Neuronal stem cell (in vitro differentiated cells): ENCODE results near the gene NINJ2.

ENCODE experiments used
- DNase-seq: peaks from one replicate; pipeline ENCODE4 v3.0.0-alpha.2; 2013; ENCODE audit warnings: low spot score
- H2AFZ ChIP-seq: one replicate; pipeline ENCODE4 v1.6.1; 2013; ENCODE audit warnings: mild to moderate bottlenecking, low read length, inconsistent platforms
- H2AK5ac ChIP-seq: 2 replicates; pipeline ENCODE4 v1.6.1; 2013; ENCODE audit warnings: low read depth, mild to moderate bottlenecking, inconsistent platforms, low read length, moderate library complexity, mixed read lengths
- H2BK120ac ChIP-seq: 2 replicates; pipeline ENCODE4 v1.6.1; 2013; ENCODE audit warnings: low read depth, mild to moderate bottlenecking, inconsistent platforms, low read length, moderate library complexity, mixed read lengths
- H2BK12ac ChIP-seq: one replicate; pipeline ENCODE4 v1.6.1; 2013; ENCODE audit warnings: low read length, inconsistent platforms
- H2BK15ac ChIP-seq: 2 replicates; pipeline ENCODE4 v1.6.1; 2013; ENCODE audit warnings: mild to moderate bottlenecking, low read length, inconsistent platforms, mixed read lengths
- H2BK5ac ChIP-seq: one replicate; pipeline ENCODE4 v1.6.1; 2013; ENCODE audit warnings: inconsistent platforms, mild to moderate bottlenecking, low read length, moderate library complexity
- H3K14ac ChIP-seq: one replicate; pipeline ENCODE4 v1.6.1; 2013; ENCODE audit warnings: low read length, inconsistent platforms
- H3K18ac ChIP-seq: 2 replicates; pipeline ENCODE4 v1.6.1; 2013; ENCODE audit warnings: low read length, inconsistent platforms
- H3K23ac ChIP-seq: 2 replicates; pipeline ENCODE4 v1.6.1; 2013; ENCODE audit warnings: low read depth, mild to moderate bottlenecking, mixed read lengths, low read length, inconsistent platforms; ENCODE audit not compliant: poor library complexity
- H3K27ac ChIP-seq: replicated peaks from 3 replicates; pipeline ENCODE4 v1.5.1; 2013; ENCODE audit warnings: low read length, inconsistent platforms
- H3K27me3 ChIP-seq, 3 experiments: 2 replicates each; pipeline ENCODE4 v1.6.1; 2013; ENCODE audit warnings: low read length in 3 of 3, mild to moderate bottlenecking in 2 of 3, inconsistent platforms in 1 of 3, low read depth in 1 of 3, mixed read lengths in 1 of 3, moderate library complexity in 1 of 3; ENCODE audit not compliant: control insufficient read depth in 3 of 3, insufficient read depth in 3 of 3
- H3K36me3 ChIP-seq, 2 donors: replicated peaks in 1 of 2; 2 replicates each; pipeline ENCODE4 v1.6.1; 2013; ENCODE audit warnings: low read length in 2 of 2; ENCODE audit not compliant: control insufficient read depth in 2 of 2, insufficient read depth in 2 of 2
- H3K4ac ChIP-seq: 2 replicates; pipeline ENCODE4 v1.6.1; 2013; ENCODE audit warnings: inconsistent platforms, mild to moderate bottlenecking, low read length, moderate library complexity
- H3K4me1 ChIP-seq, 2 donors: 1 replicate in 1 of 2; 2 replicates in 1 of 2; pipeline ENCODE4 v1.6.1; 2013; ENCODE audit warnings: low read length in 2 of 2, low read depth in 1 of 2; ENCODE audit not compliant: control insufficient read depth in 2 of 2, insufficient read depth in 1 of 2
- H3K4me2 ChIP-seq: one replicate; pipeline ENCODE4 v1.6.1; 2013; ENCODE audit warnings: mild to moderate bottlenecking, low read length, inconsistent platforms; ENCODE audit not compliant: insufficient read depth, poor library complexity, severe bottlenecking
- H3K4me3 ChIP-seq, 2 donors: 2 replicates each; pipeline ENCODE4 v1.5.1; 2013; ENCODE audit warnings: low read length in 2 of 2, mild to moderate bottlenecking in 2 of 2, inconsistent platforms in 1 of 2, moderate library complexity in 1 of 2
- H3K79me1 ChIP-seq: one replicate; pipeline ENCODE4 v1.6.1; 2013; ENCODE audit warnings: low read depth, mild to moderate bottlenecking, inconsistent platforms, low read length, moderate library complexity
- H3K9ac ChIP-seq: one replicate; pipeline ENCODE4 v1.6.1; 2013; ENCODE audit warnings: mild to moderate bottlenecking, low read depth, low read length, inconsistent platforms; ENCODE audit not compliant: poor library complexity
- H3K9me3 ChIP-seq, 2 donors: replicated peaks in 1 of 2; 2 replicates each; pipeline versions ENCODE3 to v1.6.1; 2013; ENCODE audit warnings: low read length in 2 of 2, mild to moderate bottlenecking in 2 of 2, inconsistent platforms in 1 of 2, low read depth in 1 of 2, mixed read lengths in 1 of 2, moderate library complexity in 1 of 2; ENCODE audit not compliant: control insufficient read depth in 2 of 2, insufficient read depth in 1 of 2
- H4K8ac ChIP-seq: one replicate; pipeline ENCODE4 v1.6.1; 2013; ENCODE audit warnings: low read depth, mild to moderate bottlenecking, inconsistent platforms, low read length, moderate library complexity
- H4K91ac ChIP-seq: one replicate; pipeline ENCODE4 v1.6.1; 2013; ENCODE audit warnings: low read length, low read depth, mild to moderate bottlenecking, inconsistent platforms; ENCODE audit not compliant: poor library complexity
- WGBS, 2 donors: extraction: QIAGEN DNeasy Blood & Tissue Kit; methylation state at CpG; one replicate each; pipeline ENCODE4 v1.1.7; 2013; ENCODE audit warnings: missing lambda C conversion rate in 2 of 2, mixed read lengths in 1 of 2; ENCODE audit not compliant: insufficient read length in 2 of 2, insufficient replicate concordance in 1 of 2; ENCODE audit errors: extremely low coverage in 2 of 2; 5-methylcytosine and 5-hydroxymethylcytosine counted together

Gene NINJ2

GRCh38 chr12:690466-690865 is 27.2 kb upstream of the NINJ2 start:
- no peak overlapping the region for H3K4me2 ChIP-seq
- DNase-seq, result no peak
- no peak overlapping the region for H2BK5ac ChIP-seq
- H4K91ac ChIP-seq, result no peak overlapping the region
- H2AK5ac ChIP-seq, result no peak overlapping the region
- WGBS, 2 donors, result no CpG with 5 or more reads among the region's 12 CpGs
- peaks cover 3 to 7% of the 10 kb centered on the region in 2 donors for H3K4me1 ChIP-seq
- peaks cover 13 to 25% of the 10 kb centered on the region in 2 donors for H3K9me3 ChIP-seq
- H2BK15ac ChIP-seq, result no peak overlapping the region
- H3K27me3 ChIP-seq, result no peaks in the 10 kb centered on the region
- no peak overlapping the region for H3K14ac ChIP-seq
- H3K4me3 ChIP-seq, result no peak overlapping the region
- H4K8ac ChIP-seq, result no peak overlapping the region
- no peak overlapping the region for H2AFZ ChIP-seq
- no peak overlapping the region for H3K4ac ChIP-seq
- H2BK120ac ChIP-seq, result no peak overlapping the region
- no peak overlapping the region for H3K18ac ChIP-seq
- H3K27ac ChIP-seq, result no peak overlapping the region
- no peak overlapping the region for H3K23ac ChIP-seq
- H3K36me3 ChIP-seq, result no peaks in the 10 kb centered on the region
- H2BK12ac ChIP-seq, result no peak overlapping the region
- no peak overlapping the region for H3K9ac ChIP-seq
- no peaks in the 10 kb centered on the region for H3K79me1 ChIP-seq

- H3K14ac ChIP-seq, result no peak overlapping the region
- H2AFZ ChIP-seq, result no peak overlapping the region
- H3K27me3 ChIP-seq, result no peaks in the 10 kb centered on the region
- H3K4me1 ChIP-seq, result peaks cover 4 to 9% of the 10 kb centered on the region in 2 donors
- no peak overlapping the region for H2BK12ac ChIP-seq
- no peak overlapping the region for H3K18ac ChIP-seq
- no peak overlapping the region for H2AK5ac ChIP-seq
- H3K36me3 ChIP-seq, result no peaks in the 10 kb centered on the region
- peaks cover 0 to 2% of the 10 kb centered on the region in 2 donors for H3K9me3 ChIP-seq
- no peak overlapping the region for H3K9ac ChIP-seq
- H3K4me2 ChIP-seq, result no peak overlapping the region
- WGBS, 2 donors, result no CpG with 5 or more reads among the region's 3 CpGs
- DNase-seq, result no peak
- H2BK15ac ChIP-seq, result no peak overlapping the region
- H3K4me3 ChIP-seq, result no peak overlapping the region
- no peaks in the 10 kb centered on the region for H3K79me1 ChIP-seq
- H2BK5ac ChIP-seq, result no peak overlapping the region
- H3K23ac ChIP-seq, result no peak overlapping the region
- H3K4ac ChIP-seq, result no peak overlapping the region
- H3K27ac ChIP-seq, result no peak overlapping the region
- H2BK120ac ChIP-seq, result no peak overlapping the region
- H4K91ac ChIP-seq, result no peak overlapping the region
- no peak overlapping the region for H4K8ac ChIP-seq
Measured at GRCh38 chr12:685388-685787, 22.1 kb upstream of the NINJ2 start.

- WGBS, 2 donors, result no CpG with 5 or more reads among the region's 4 CpGs
Measured at GRCh38 chr12:684416-684815, 21.2 kb upstream of the NINJ2 start.

GRCh38 chr12:681568-682256 is 18.5 kb upstream of the NINJ2 start:
- Histone ChIP-seq H3K18ac (no peak overlapping the region), H2BK15ac (no peak overlapping the region), H3K36me3 (no peaks in the 10 kb centered on the region), H2BK12ac (no peak overlapping the region), H3K27ac (no peak overlapping the region), H4K91ac (no peak overlapping the region), H3K9me3 (peaks cover 0 to 2% of the 10 kb centered on the region in 2 donors), H3K4me3 (no peak overlapping the region), H3K27me3 (no peaks in the 10 kb centered on the region), H3K4me2 (no peak overlapping the region), H3K4me1 (peaks cover 7 to 10% of the 10 kb centered on the region in 2 donors), H2AK5ac (no peak overlapping the region), H2AFZ (no peak overlapping the region), H2BK5ac (no peak overlapping the region), H3K4ac (no peak overlapping the region), H3K14ac (no peak overlapping the region), H2BK120ac (no peak overlapping the region), H4K8ac (no peak overlapping the region), H3K9ac (no peak overlapping the region), H3K79me1 (no peaks in the 10 kb centered on the region), H3K23ac (no peak overlapping the region)
- DNase-seq, result no peak
- WGBS, 2 donors, result no CpG with 5 or more reads among the region's 10 CpGs

More at GRCh38 chr12:684416-684815, 21.2 kb upstream of the NINJ2 start:
- DNase-seq, result no peak
- H2BK12ac ChIP-seq, result no peak overlapping the region
- peak overlapping the region; percentile 21 for H2AFZ ChIP-seq
- H3K9ac ChIP-seq, result no peak overlapping the region
- H3K18ac ChIP-seq, result no peak overlapping the region
- H3K4ac ChIP-seq, result no peak overlapping the region
- no peaks in the 10 kb centered on the region for H3K27me3 ChIP-seq
- H4K8ac ChIP-seq, result no peak overlapping the region
- H2AK5ac ChIP-seq, result no peak overlapping the region
- H3K79me1 ChIP-seq, result no peaks in the 10 kb centered on the region
- H2BK15ac ChIP-seq, result no peak overlapping the region
- H2BK120ac ChIP-seq, result no peak overlapping the region
- H3K4me3 ChIP-seq, result peak overlapping the region in 1 of 2 donors; percentile 18
- H2BK5ac ChIP-seq, result no peak overlapping the region
- H3K14ac ChIP-seq, result no peak overlapping the region
- no peak overlapping the region for H3K27ac ChIP-seq
- H4K91ac ChIP-seq, result no peak overlapping the region
- H3K9me3 ChIP-seq, result peaks cover 0 to 2% of the 10 kb centered on the region in 2 donors
- no peak overlapping the region for H3K23ac ChIP-seq
- no peak overlapping the region for H3K4me2 ChIP-seq
- H3K4me1 ChIP-seq, result peaks cover 4 to 7% of the 10 kb centered on the region in 2 donors
- no peaks in the 10 kb centered on the region for H3K36me3 ChIP-seq
